Neuronal stem cell (in vitro differentiated cells): ENCODE data around the gene DECR2.
"Not testable (repeated sequence)": the region's sequence is repeated elsewhere in the genome, so short reads cannot be mapped to it uniquely, and the experiment has no call there.

Experiments used
- DNase-seq: peaks from one replicate; pipeline ENCODE4 v3.0.0-alpha.2; 2013; ENCODE audit warnings: low spot score
- H2AFZ ChIP-seq: one replicate; pipeline ENCODE4 v1.6.1; 2013; ENCODE audit warnings: mild to moderate bottlenecking, low read length, inconsistent platforms
- H2AK5ac ChIP-seq: 2 replicates; pipeline ENCODE4 v1.6.1; 2013; ENCODE audit warnings: low read depth, mild to moderate bottlenecking, inconsistent platforms, low read length, moderate library complexity, mixed read lengths
- H2BK120ac ChIP-seq: 2 replicates; pipeline ENCODE4 v1.6.1; 2013; ENCODE audit warnings: low read depth, mild to moderate bottlenecking, inconsistent platforms, low read length, moderate library complexity, mixed read lengths
- H2BK12ac ChIP-seq: one replicate; pipeline ENCODE4 v1.6.1; 2013; ENCODE audit warnings: low read length, inconsistent platforms
- H2BK15ac ChIP-seq: 2 replicates; pipeline ENCODE4 v1.6.1; 2013; ENCODE audit warnings: mild to moderate bottlenecking, low read length, inconsistent platforms, mixed read lengths
- H2BK5ac ChIP-seq: one replicate; pipeline ENCODE4 v1.6.1; 2013; ENCODE audit warnings: inconsistent platforms, mild to moderate bottlenecking, low read length, moderate library complexity
- H3K14ac ChIP-seq: one replicate; pipeline ENCODE4 v1.6.1; 2013; ENCODE audit warnings: low read length, inconsistent platforms
- H3K18ac ChIP-seq: 2 replicates; pipeline ENCODE4 v1.6.1; 2013; ENCODE audit warnings: low read length, inconsistent platforms
- H3K23ac ChIP-seq: 2 replicates; pipeline ENCODE4 v1.6.1; 2013; ENCODE audit warnings: low read depth, mild to moderate bottlenecking, mixed read lengths, low read length, inconsistent platforms; ENCODE audit not compliant: poor library complexity
- H3K27ac ChIP-seq: replicated peaks from 3 replicates; pipeline ENCODE4 v1.5.1; 2013; ENCODE audit warnings: low read length, inconsistent platforms
- H3K27me3 ChIP-seq, 3 experiments: 2 replicates each; pipeline ENCODE4 v1.6.1; 2013; ENCODE audit warnings: low read length in 3 of 3, mild to moderate bottlenecking in 2 of 3, inconsistent platforms in 1 of 3, low read depth in 1 of 3, mixed read lengths in 1 of 3, moderate library complexity in 1 of 3; ENCODE audit not compliant: control insufficient read depth in 3 of 3, insufficient read depth in 3 of 3
- H3K36me3 ChIP-seq, 2 donors: replicated peaks in 1 of 2; 2 replicates each; pipeline ENCODE4 v1.6.1; 2013; ENCODE audit warnings: low read length in 2 of 2; ENCODE audit not compliant: control insufficient read depth in 2 of 2, insufficient read depth in 2 of 2
- H3K4ac ChIP-seq: 2 replicates; pipeline ENCODE4 v1.6.1; 2013; ENCODE audit warnings: inconsistent platforms, mild to moderate bottlenecking, low read length, moderate library complexity
- H3K4me1 ChIP-seq, 2 donors: 1 replicate in 1 of 2; 2 replicates in 1 of 2; pipeline ENCODE4 v1.6.1; 2013; ENCODE audit warnings: low read length in 2 of 2, low read depth in 1 of 2; ENCODE audit not compliant: control insufficient read depth in 2 of 2, insufficient read depth in 1 of 2
- H3K4me2 ChIP-seq: one replicate; pipeline ENCODE4 v1.6.1; 2013; ENCODE audit warnings: mild to moderate bottlenecking, low read length, inconsistent platforms; ENCODE audit not compliant: insufficient read depth, poor library complexity, severe bottlenecking
- H3K4me3 ChIP-seq, 2 donors: 2 replicates each; pipeline ENCODE4 v1.5.1; 2013; ENCODE audit warnings: low read length in 2 of 2, mild to moderate bottlenecking in 2 of 2, inconsistent platforms in 1 of 2, moderate library complexity in 1 of 2
- H3K79me1 ChIP-seq: one replicate; pipeline ENCODE4 v1.6.1; 2013; ENCODE audit warnings: low read depth, mild to moderate bottlenecking, inconsistent platforms, low read length, moderate library complexity
- H3K9ac ChIP-seq: one replicate; pipeline ENCODE4 v1.6.1; 2013; ENCODE audit warnings: mild to moderate bottlenecking, low read depth, low read length, inconsistent platforms; ENCODE audit not compliant: poor library complexity
- H3K9me3 ChIP-seq, 2 donors: replicated peaks in 1 of 2; 2 replicates each; pipeline versions ENCODE3 to v1.6.1; 2013; ENCODE audit warnings: low read length in 2 of 2, mild to moderate bottlenecking in 2 of 2, inconsistent platforms in 1 of 2, low read depth in 1 of 2, mixed read lengths in 1 of 2, moderate library complexity in 1 of 2; ENCODE audit not compliant: control insufficient read depth in 2 of 2, insufficient read depth in 1 of 2
- H4K8ac ChIP-seq: one replicate; pipeline ENCODE4 v1.6.1; 2013; ENCODE audit warnings: low read depth, mild to moderate bottlenecking, inconsistent platforms, low read length, moderate library complexity
- H4K91ac ChIP-seq: one replicate; pipeline ENCODE4 v1.6.1; 2013; ENCODE audit warnings: low read length, low read depth, mild to moderate bottlenecking, inconsistent platforms; ENCODE audit not compliant: poor library complexity
- WGBS, 2 donors: extraction: QIAGEN DNeasy Blood & Tissue Kit; methylation state at CpG; one replicate each; pipeline ENCODE4 v1.1.7; 2013; ENCODE audit warnings: missing lambda C conversion rate in 2 of 2, mixed read lengths in 1 of 2; ENCODE audit not compliant: insufficient read length in 2 of 2, insufficient replicate concordance in 1 of 2; ENCODE audit errors: extremely low coverage in 2 of 2; 5-methylcytosine and 5-hydroxymethylcytosine counted together

Gene DECR2

GRCh38 chr16:411576-412265, 10.0 kb downstream of the DECR2 start:
- no peak overlapping the region for H2AFZ ChIP-seq
- no peak overlapping the region for H3K27ac ChIP-seq
- H3K23ac ChIP-seq: peak overlapping the region; percentile 16
- WGBS, 2 donors: no CpG with 5 or more reads among the region's 26 CpGs
- no peak overlapping the region for H3K18ac ChIP-seq
- H4K8ac ChIP-seq: no peak overlapping the region
- no peaks in the 10 kb centered on the region for H3K27me3 ChIP-seq
- H3K4me2 ChIP-seq: no peak overlapping the region
- H2BK12ac ChIP-seq: no peak overlapping the region
- H2BK15ac ChIP-seq: no peak overlapping the region
- no peak for DNase-seq
- no peak overlapping the region for H2BK120ac ChIP-seq
- H3K36me3 ChIP-seq: peaks cover 5% of the 10 kb centered on the region in 2 donors
- no peak overlapping the region for H3K9ac ChIP-seq
- H2AK5ac ChIP-seq: no peak overlapping the region
- H3K4me3 ChIP-seq: no peak overlapping the region
- no peak overlapping the region for H2BK5ac ChIP-seq
- peaks cover 3% of the 10 kb centered on the region for H3K79me1 ChIP-seq
- no peak overlapping the region for H3K14ac ChIP-seq
- no peak overlapping the region for H3K4ac ChIP-seq
- H3K4me1 ChIP-seq: no peaks in the 10 kb centered on the region
- no peak overlapping the region for H4K91ac ChIP-seq
- H3K9me3 ChIP-seq: no peaks in the 10 kb centered on the region

GRCh38 chr16:414395-415169, 12.9 kb downstream of the DECR2 start:
- no peak overlapping the region for H3K4me2 ChIP-seq
- H4K91ac ChIP-seq: no peak overlapping the region
- H3K9ac ChIP-seq: no peak overlapping the region
- no peaks in the 10 kb centered on the region for H3K4me1 ChIP-seq
- no peak overlapping the region for H3K4me3 ChIP-seq
- no peak for DNase-seq
- peak overlapping the region; percentile 33 for H2BK15ac ChIP-seq
- no peak overlapping the region for H2AFZ ChIP-seq
- no peak overlapping the region for H2BK5ac ChIP-seq
- no CpG with 5 or more reads among the region's 21 CpGs for WGBS, 2 donors
- no peak overlapping the region for H2BK12ac ChIP-seq
- peak overlapping the region; percentile 1 for H3K14ac ChIP-seq
- H3K23ac ChIP-seq: peak overlapping the region; percentile 8
- H2BK120ac ChIP-seq: no peak overlapping the region
- H3K4ac ChIP-seq: no peak overlapping the region
- no peaks in the 10 kb centered on the region for H3K9me3 ChIP-seq
- H3K79me1 ChIP-seq: peaks cover 3% of the 10 kb centered on the region
- no peak overlapping the region for H4K8ac ChIP-seq
- H3K18ac ChIP-seq: no peak overlapping the region
- no peak overlapping the region for H2AK5ac ChIP-seq
- H3K36me3 ChIP-seq: peaks cover 5% of the 10 kb centered on the region in 2 donors
- no peaks in the 10 kb centered on the region for H3K27me3 ChIP-seq
- H3K27ac ChIP-seq: no peak overlapping the region

DNA sequence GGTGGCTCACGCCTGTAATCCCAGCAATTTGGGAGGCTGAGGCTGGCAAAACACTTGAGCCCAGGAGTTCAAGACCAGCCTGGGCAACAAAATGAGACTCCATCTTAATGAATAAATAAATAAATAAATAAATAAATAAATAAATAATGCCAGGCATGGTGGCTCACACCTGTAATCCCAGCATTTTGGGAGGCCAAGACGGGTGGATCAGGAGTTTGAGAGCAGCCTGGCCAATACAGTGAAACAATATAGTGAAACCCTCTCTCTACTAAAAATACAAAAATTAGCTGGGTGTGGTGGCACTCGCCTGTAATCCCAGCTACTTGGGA, 13.4 kb downstream of the DECR2 start:
- H2AFZ ChIP-seq, H3K4me3 ChIP-seq, H2BK120ac ChIP-seq, H4K8ac ChIP-seq, H3K4ac ChIP-seq, H3K36me3 ChIP-seq, H3K4me1 ChIP-seq, H2AK5ac ChIP-seq, DNase-seq, H3K27ac ChIP-seq, H2BK15ac ChIP-seq, H3K79me1 ChIP-seq, H3K4me2 ChIP-seq, H3K9ac ChIP-seq, H4K91ac ChIP-seq, H2BK5ac ChIP-seq, H3K27me3 ChIP-seq, H2BK12ac ChIP-seq, H3K18ac ChIP-seq, H3K14ac ChIP-seq, H3K23ac ChIP-seq, H3K9me3 ChIP-seq: not testable (repeated sequence)
- no CpG with 5 or more reads among the region's 3 CpGs for WGBS, 2 donors

- H2BK5ac ChIP-seq, H3K23ac ChIP-seq: not testable (repeated sequence)
- WGBS, 2 donors: no CpG with 5 or more reads among the region's 13 CpGs
Measured at GRCh38 chr16:422179-422578, 20.5 kb downstream of the DECR2 start.

More at GRCh38 chr16:422179-422578, 20.5 kb downstream of the DECR2 start:
- H2BK120ac ChIP-seq, H3K27ac ChIP-seq, H4K8ac ChIP-seq, DNase-seq, H2BK12ac ChIP-seq, H3K14ac ChIP-seq, H3K4me3 ChIP-seq, H4K91ac ChIP-seq, H2AK5ac ChIP-seq, H2BK15ac ChIP-seq, H3K9me3 ChIP-seq, H3K4ac ChIP-seq, H3K9ac ChIP-seq, H3K18ac ChIP-seq, H3K4me2 ChIP-seq, H3K4me1 ChIP-seq, H2AFZ ChIP-seq, H3K36me3 ChIP-seq: not testable (repeated sequence)
- Histone ChIP-seq H3K27me3 (peaks cover 11 to 18% (median 12%) of the 10 kb centered on the region in 3 experiments), H3K79me1 (peaks cover 11% of the 10 kb centered on the region)
